Fibroblast of lung (primary cell): ENCODE results near the gene SFR1.

Experiments
- EZH2 ChIP-seq: IDR thresholded peaks from 2 replicates; pipeline ENCODE4 v1.5.1; 2012; ENCODE audit warnings: low read length, control low read depth, mild to moderate bottlenecking; ENCODE audit errors: missing control alignments
- TF ChIP-seq, protein P1 (sequence below), 2 donors: IDR thresholded peaks in 1 of 2; conservative IDR thresholded peaks in 1 of 2; 1 replicate in 1 of 2; 2 replicates in 1 of 2; pipeline ENCODE4 v1.5.1; 2011 to 2012; ENCODE audit warnings: low read length in 2 of 2, control low read depth in 1 of 2, inconsistent platforms in 1 of 2, low read depth in 1 of 2, mild to moderate bottlenecking in 1 of 2

DNA sequence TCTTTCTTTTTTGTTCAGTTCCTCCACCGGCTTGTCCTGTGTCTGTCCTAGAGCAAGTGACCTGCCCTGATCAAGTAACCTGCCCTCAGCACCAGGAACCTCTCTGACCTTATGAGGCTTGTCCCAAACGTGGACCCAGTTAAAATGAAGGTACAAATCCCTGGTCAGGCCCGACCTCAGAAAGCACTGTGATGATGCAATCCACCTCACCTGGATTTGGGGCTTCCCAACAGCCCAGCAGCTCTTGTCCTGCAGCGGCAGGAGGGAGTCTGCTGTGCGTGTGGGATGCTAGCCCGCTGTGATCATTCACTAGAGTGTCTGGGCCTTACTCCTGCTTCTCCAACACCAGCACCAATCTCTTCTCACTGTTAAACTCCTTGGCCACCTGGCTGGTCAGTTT lies 47.5 kb upstream of the SFR1 start:
- no peak for TF ChIP-seq EZH2
- TF ChIP-seq, protein P1, sequence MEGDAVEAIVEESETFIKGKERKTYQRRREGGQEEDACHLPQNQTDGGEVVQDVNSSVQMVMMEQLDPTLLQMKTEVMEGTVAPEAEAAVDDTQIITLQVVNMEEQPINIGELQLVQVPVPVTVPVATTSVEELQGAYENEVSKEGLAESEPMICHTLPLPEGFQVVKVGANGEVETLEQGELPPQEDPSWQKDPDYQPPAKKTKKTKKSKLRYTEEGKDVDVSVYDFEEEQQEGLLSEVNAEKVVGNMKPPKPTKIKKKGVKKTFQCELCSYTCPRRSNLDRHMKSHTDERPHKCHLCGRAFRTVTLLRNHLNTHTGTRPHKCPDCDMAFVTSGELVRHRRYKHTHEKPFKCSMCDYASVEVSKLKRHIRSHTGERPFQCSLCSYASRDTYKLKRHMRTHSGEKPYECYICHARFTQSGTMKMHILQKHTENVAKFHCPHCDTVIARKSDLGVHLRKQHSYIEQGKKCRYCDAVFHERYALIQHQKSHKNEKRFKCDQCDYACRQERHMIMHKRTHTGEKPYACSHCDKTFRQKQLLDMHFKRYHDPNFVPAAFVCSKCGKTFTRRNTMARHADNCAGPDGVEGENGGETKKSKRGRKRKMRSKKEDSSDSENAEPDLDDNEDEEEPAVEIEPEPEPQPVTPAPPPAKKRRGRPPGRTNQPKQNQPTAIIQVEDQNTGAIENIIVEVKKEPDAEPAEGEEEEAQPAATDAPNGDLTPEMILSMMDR (conservative IDR thresholded peaks at IDR 0.05 in 1 of 2, IDR thresholded peaks at IDR 0.05 in 1 of 2; ENCODE audit: low read depth in 1 of 2, low read length in 2 of 2) = no peak
